HL-60/S4 treated with phorbol 12-myristate 13-acetate at 8.2 ng/mL for 4 days and 3 days (cell line): ENCODE results near the gene TFF3.

Source experiments
- in situ Hi-C: fragments of 300-500 bp; cut with MboI; formaldehyde crosslinking; loops from 2 replicates; pipeline ENCODE4 v1.15.0; 2022; ENCODE audit warnings: low sequenced_read_pairs

The TFF3 gene

DNA sequence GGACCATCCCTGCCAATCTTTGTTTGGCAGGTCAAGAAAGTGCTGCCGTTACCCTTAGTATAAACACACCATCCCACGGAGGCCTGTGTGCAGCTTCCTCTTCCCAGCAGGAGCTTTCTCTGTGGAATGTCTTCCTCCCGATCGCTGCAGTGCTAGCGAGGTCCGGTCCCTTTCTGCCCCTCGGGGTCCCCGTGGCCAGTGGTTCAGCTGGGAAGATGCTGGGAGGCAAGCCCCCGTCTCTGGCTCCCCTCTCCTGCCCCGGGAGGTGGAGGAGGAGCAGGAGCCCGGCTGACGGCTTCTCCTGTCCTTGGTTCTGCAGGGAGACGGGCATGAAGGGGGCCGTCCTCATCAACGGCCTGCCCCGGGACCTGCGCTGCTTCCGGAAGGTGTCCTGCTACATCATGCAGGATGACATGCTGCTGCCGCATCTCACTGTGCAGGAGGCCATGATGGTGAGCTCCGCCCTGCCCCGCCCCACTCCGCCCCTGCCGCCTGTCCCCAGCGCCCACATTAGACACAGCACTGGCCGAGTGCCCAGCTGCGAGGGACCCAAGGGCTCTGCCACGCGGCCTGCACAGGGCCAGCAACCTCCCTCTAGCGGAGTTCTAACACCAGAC lies 42.1 kb downstream of the TFF3 start:
- in situ Hi-C loops = no loop called here

DNA sequence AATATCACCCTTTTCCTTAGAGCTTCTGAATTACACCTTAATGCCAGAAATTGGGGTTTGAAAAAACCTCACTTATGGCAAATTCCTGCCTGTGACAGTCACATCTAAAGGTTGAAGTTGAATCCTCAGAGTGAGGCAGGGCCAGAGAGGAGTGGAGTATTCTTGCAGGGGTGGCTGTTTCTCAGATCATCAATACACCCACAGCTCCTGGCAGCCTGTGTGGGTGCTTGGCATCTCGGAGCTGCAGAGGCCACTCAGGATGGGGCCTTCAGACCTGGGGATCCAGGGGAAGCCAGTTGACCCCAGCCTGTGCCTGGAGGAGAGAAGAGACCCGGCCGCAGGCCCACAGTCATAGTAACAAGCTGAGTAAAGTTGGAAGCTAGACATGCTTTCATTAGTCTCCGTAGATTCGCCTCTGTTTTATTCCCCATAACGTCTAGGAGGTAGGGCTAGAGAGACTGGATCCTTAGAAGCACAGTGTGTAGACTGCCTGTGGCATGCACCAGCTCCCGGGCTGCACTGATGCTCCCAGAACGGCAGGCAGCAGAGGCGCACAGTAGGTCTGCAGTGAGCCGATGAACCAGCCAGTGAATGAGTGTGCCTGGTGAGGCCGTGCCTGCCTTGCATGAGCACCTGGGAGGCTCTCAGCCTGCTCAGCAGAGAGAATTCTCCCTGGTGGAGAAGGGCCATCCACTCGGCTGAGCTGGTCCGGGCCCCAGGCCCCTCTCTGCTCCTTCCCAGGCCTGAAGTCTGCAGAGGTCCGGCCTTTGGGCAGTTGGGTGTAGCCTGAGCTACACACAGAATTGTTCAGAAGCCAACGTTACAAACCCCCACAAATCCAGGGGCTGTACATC lies 42.9 kb downstream of the TFF3 start:
- in situ Hi-C loops = no loop called here

DNA sequence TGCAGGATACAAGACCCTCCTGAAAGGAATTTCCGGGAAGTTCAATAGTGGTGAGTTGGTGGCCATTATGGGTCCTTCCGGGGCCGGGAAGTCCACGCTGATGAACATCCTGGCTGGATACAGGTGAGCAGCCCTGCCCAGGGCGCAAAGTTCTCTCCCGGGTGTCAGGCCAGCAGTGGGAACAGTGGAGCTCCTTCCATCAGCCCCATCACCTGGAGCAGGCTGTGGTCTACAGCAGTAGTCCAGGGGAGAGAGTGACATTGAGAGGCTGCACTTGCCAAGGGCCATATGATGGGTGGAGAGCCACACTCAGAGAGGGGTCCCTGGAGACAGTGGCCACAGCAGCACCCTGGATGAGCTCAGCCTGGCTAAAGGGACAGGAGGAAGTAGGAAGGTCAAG lies 44.1 kb downstream of the TFF3 start:
- in situ Hi-C loops = no loop called here

DNA sequence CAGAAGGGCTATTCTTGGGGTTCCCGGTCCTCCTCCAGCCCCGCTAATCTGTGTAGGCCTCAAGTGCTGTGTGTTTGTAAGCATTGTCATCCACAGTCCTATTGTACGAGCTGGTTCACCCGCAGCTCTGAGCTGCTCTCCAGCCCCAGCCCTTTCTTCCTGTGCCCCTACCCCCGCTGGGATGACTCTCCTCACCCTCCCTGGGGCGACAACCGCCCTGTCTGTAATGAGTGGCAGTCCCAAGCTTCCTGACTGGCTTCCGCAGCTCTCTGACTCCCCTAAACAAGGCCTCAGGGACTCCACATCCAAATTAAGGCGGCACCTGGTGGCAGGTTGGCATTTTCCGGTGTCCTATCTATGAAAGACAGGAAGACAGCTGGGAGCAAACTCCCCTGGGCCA lies 45.8 kb downstream of the TFF3 start:
- in situ Hi-C loops = no loop called here

DNA sequence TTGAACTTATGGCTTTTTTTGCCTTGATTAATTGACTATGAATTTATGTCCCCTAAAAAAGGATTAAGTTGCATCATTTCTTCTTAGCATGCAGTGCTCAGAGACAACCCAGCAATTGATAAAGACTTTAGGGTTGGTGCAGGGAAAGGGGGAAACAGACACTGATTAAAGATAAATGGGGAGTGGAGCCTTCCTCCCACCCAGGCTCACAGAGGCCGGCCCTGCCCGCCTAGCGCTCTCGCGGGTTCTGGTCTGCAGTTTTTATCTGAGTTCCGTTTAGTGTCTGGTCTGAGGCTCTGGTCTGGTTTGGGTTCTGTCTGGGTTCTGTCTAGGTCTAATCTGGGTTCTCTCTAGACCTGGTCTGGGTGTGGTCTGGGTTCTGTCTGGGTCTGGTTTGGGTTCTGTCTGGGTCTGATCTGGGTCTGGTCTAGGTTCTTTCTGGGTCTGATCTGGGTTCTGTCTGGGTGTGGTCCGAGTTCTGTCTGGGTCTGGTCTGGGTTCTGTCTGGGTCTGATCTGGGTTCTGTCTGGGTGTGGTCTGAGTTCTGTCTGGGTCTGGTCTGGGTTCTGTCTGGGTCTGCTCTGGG lies 48.1 kb downstream of the TFF3 start:
- in situ Hi-C loops = no loop called here

DNA sequence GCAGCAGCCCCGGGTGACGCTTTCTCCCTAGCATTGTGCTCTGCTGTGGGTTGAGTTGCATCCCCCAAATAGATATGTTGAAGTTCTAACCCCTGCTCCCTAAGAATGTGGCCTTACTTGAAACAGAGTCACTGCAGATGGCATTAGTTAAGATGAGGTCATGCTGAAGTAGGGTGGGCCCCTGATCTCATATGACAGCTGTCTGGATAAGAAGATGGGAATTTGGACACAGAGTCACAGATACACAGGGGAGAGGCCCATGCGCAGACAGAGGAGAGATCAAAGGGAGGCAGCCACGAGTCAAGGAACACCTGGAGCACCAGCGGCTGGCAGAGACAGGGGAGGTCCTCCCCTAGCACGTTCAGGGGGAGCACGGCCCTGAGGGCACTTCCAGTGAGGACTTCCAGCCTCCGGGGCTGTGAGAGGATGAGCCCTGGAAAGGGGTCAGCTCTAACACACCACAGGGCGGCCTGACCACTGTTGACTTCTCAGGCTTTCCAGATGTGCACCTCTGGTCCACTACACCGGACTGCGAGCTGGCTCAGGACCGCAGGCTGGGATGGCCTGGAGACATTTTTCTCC lies 49.9 kb downstream of the TFF3 start:
- in situ Hi-C loops = no loop called here

DNA sequence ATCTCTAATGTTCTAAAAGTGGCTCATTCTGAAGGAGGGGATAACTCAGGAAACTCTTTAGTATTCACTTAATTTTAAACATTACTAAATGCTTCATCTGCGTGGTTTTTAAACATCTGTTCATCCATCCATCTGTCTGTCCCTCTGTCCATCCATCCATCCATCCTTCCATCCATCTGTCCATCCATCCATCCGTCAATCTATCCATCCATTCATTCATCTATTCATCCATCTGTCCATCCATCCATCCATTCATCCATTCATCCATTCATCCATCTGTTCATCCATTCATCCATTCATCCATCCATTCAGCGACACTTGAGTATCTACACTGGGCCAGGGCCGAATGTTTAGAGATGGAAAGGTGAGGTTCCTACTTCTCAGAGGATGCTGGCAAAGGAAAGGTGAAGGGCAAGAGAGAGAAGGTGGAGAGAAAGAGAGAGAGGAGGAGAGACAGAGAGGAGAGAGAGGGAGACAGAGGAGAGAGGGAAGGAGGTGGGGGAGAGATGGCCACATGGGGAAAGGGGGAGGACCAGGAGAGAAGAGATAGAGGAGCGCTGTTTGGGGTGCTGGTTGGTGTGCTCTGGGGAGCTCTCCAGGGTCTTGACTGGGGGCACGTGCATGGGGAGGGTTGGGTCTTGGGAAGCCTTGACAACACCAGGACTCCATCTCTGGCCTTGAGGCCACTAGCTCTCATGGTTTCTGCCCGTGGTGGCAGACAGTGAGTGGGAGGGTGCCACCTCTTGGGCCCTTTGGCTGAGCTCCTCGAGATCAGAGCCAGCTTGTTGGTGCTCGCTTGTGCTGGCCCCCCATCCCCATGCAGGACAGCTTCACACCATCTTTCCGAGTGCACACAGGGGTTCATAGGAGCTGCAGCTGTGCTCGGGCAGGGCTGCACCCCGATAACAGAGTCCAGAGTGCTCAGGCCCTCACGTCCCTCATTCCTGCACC lies 50.7 kb downstream of the TFF3 start:
- in situ Hi-C loops = no loop called here

DNA sequence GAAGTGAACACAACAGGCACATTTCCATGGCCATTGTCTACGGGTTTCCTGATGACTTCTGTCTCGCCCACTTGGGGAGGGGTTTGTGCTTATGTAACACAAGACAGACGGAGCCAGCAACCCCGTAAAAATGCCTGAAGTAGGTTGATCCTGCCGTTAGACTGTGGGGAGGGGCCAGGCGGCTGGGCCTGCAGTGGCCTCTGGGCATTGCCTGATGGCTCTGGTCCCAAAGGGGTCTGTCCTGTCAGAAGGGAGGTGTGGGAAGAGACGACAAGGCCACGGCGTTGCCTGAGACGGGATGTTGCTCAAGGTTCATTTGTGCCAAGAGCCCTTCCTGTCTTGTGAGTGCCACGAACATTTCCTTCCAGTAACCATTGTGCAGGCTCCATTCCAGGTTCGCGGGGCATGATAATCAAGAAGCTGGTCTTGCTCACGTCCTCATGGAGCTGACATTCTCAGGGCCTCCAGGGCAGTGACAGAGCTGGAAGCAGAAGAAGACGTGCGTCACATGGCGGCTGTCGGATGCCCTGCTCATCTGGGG lies 51.5 kb downstream of the TFF3 start:
- in situ Hi-C loops = no loop called here

DNA sequence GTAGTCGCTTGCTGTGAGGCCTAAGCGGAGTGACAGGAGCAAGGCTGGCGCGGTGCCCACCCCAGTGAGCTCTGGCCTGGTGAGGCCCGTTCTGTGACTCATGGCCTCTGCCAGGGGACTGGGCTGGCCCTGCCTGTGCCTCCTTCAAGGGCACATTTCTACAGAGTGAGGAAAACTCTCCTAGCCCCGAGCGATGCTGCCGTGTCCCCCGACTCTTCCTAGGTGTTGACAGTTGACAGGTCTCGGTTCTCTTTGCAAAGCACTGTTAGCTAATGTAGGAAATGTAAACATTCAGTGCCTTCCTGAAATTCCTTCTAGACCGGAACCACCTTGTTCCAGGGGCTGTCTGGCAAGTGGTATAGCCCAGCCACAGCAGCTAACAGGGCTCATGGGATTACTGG lies 52.4 kb downstream of the TFF3 start:
- in situ Hi-C loops = no loop called here

DNA sequence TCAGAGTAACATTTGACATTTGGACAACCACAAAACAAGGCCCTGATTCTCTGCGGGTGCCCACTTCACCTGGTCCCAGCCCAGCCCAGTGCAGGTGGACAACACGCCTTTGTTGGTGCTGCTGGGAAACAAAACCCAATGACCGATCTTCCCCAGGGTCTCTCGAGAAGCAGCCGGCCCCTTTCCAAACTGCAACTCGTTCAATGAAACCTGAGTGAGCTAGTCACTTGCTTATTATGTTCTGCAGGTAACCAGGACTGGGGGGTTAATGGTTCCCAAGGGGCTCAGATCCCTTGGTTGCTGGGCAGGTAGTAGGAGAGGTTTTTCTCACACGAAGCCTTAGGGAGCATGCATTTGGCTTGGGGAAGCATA lies 53.4 kb downstream of the TFF3 start:
- in situ Hi-C loops = no loop called here
